ENCODE data around the gene YEATS4. TPM values are rescaled to one million over a fixed set of nuclear protein-coding genes. Genes with fewer than 3 reads are reported as not detected.

Gene YEATS4
- total and polyA plus RNA-seq, 9 of the 15 experiments (the other 6 are each of a cell fraction or from before 2014, with no cell fraction given) = 25.9 to 92.2 (median 49.2) TPM

GRCh38 chr12:69405566-69405865 is 46.0 kb downstream of the YEATS4 start:
- H3K9ac ChIP-seq (ENCODE audit: insufficient read depth in 1 of 2, low read depth in 2 of 2, low read length in 2 of 2) = no peak overlapping the region
- intact Hi-C loops (cut with micrococcal nuclease) = no loop called here
- WGBS (ENCODE audit: insufficient coverage, low coverage, missing lambda C conversion rate) = 28% methylated on average over 4 of the region's 4 CpGs
- BruUV-seq (replicated peaks) = no TSS peak
- no peak overlapping the region for H3K27ac ChIP-seq (ENCODE audit: extremely low read depth, low read depth, low read length)
- TF ChIP-seq KLF13 (tag; IDR thresholded peaks at IDR 0.05; ENCODE audit: borderline replicate concordance, low read depth) = no peak
- peak; percentile 31; the same call in 1 of the 2 replicates for TF ChIP-seq JUND (IDR thresholded peaks at IDR 0.05; ENCODE audit: borderline replicate concordance, low read depth, low read length)
- TF ChIP-seq JUND (tag; IDR thresholded peaks at IDR 0.05; ENCODE audit: borderline replicate concordance, low read depth, low read length) = no peak
- TF ChIP-seq GABPB2 (CRISPR knock-in tag; conservative IDR thresholded peaks at IDR 0.05) = no peak
- 0 out of 2 replicates have a peak, but pooled peaks have one; percentile 23 for TF ChIP-seq ATF3 (IDR thresholded peaks at IDR 0.05)
- TF ChIP-seq ATF3 (CRISPR knock-in tag; conservative IDR thresholded peaks at IDR 0.05) = no peak
- peak; percentile 94 for TF ChIP-seq FOSL1 (tag; conservative IDR thresholded peaks at IDR 0.05)
- TF ChIP-seq ZNF408 (CRISPR knock-in tag; IDR thresholded peaks at IDR 0.05; ENCODE audit: low read depth) = no peak
- H3K9me3 ChIP-seq (replicated peaks; ENCODE audit: control insufficient read depth, insufficient read depth, low read depth, low read length) = no peaks in the 10 kb centered on the region
- H3K27me3 ChIP-seq (ENCODE audit: control insufficient read depth in 2 of 2, insufficient read depth in 2 of 2, low read length in 2 of 2) = no peaks in the 10 kb centered on the region
- H2AFZ ChIP-seq (ENCODE audit: low read depth, low read length) = no peak overlapping the region
- no peaks in the 10 kb centered on the region for H3K79me2 ChIP-seq (ENCODE audit: control insufficient read depth, insufficient read depth, low read length)
- H4K20me1 ChIP-seq (replicated peaks; ENCODE audit: control insufficient read depth, insufficient read depth, low read length) = no peaks in the 10 kb centered on the region
- ChIA-PET CTCF (ENCODE audit: low intra/inter-chr PET ratio) (no interaction called here), POLR2A (no interaction called here)
- H3K4me1 ChIP-seq (replicated peaks in 1 of 2; ENCODE audit: control insufficient read depth in 2 of 2, insufficient read depth in 2 of 2, low read length in 2 of 2) = no peaks in the 10 kb centered on the region
- in situ Hi-C loops (cut with MboI) = no loop called here
- no peak for ATAC-seq
- H3K9me1 ChIP-seq (ENCODE audit: control insufficient read depth, insufficient read depth, low read length) = no peaks in the 10 kb centered on the region
- H3K4me3 ChIP-seq = no peak overlapping the region
- FAIRE-seq = no peak
- DNase-seq (ENCODE audit: extremely low read depth in 1 of 4, low spot score in 3 of 4) = no peak
- no peaks in the 10 kb centered on the region for H3K36me3 ChIP-seq (ENCODE audit: control insufficient read depth, insufficient read depth, low read length)
- H3K4me2 ChIP-seq (ENCODE audit: insufficient read depth, low read length) = no peak overlapping the region
